Coronary artery (tissue), 2 donors: ENCODE measurements around the gene RGMB.

Experiments used
- DNase-seq: peaks from one replicate; pipeline ENCODE4 v3.0.0-alpha.2; 2017; ENCODE audit warnings: low spot score
- H3K27ac ChIP-seq, 2 donors: fragments of 200-600 bp; sonication (generic); one replicate each; pipeline ENCODE4 v1.5.1; 2016 to 2019
- H3K4me3 ChIP-seq: fragments of 200-600 bp; sonication (generic); 2 replicates; pipeline ENCODE4 v1.5.1; 2016; ENCODE audit warnings: mild to moderate bottlenecking, moderate library complexity
- TF ChIP-seq, protein P1 (sequence below): fragments of 200-600 bp; sonication (generic); IDR thresholded peaks from one replicate; pipeline ENCODE4 v1.5.1; 2019; ENCODE audit warnings: antibody characterized with exemption

RGMB gene

DNA sequence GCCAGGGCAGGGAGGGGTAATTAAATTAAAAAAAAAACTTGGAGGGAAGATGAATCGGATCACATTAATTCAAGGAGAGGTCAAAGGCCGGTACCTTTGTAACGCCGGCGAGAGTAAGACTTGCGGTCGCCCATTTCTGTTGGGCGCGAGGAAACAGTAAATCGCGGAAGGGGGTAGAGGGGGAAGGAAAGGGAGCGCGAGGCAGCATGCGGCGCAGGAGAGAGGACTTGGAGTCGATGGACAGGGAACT lies 324 bp upstream of the RGMB start:
- DNase-seq, result no peak
- H3K27ac ChIP-seq, result peak overlapping the region; percentile 92 to 95
- TF ChIP-seq, protein P1, sequence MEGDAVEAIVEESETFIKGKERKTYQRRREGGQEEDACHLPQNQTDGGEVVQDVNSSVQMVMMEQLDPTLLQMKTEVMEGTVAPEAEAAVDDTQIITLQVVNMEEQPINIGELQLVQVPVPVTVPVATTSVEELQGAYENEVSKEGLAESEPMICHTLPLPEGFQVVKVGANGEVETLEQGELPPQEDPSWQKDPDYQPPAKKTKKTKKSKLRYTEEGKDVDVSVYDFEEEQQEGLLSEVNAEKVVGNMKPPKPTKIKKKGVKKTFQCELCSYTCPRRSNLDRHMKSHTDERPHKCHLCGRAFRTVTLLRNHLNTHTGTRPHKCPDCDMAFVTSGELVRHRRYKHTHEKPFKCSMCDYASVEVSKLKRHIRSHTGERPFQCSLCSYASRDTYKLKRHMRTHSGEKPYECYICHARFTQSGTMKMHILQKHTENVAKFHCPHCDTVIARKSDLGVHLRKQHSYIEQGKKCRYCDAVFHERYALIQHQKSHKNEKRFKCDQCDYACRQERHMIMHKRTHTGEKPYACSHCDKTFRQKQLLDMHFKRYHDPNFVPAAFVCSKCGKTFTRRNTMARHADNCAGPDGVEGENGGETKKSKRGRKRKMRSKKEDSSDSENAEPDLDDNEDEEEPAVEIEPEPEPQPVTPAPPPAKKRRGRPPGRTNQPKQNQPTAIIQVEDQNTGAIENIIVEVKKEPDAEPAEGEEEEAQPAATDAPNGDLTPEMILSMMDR, result no peak
- peak overlapping the region; percentile 80 for H3K4me3 ChIP-seq

DNA sequence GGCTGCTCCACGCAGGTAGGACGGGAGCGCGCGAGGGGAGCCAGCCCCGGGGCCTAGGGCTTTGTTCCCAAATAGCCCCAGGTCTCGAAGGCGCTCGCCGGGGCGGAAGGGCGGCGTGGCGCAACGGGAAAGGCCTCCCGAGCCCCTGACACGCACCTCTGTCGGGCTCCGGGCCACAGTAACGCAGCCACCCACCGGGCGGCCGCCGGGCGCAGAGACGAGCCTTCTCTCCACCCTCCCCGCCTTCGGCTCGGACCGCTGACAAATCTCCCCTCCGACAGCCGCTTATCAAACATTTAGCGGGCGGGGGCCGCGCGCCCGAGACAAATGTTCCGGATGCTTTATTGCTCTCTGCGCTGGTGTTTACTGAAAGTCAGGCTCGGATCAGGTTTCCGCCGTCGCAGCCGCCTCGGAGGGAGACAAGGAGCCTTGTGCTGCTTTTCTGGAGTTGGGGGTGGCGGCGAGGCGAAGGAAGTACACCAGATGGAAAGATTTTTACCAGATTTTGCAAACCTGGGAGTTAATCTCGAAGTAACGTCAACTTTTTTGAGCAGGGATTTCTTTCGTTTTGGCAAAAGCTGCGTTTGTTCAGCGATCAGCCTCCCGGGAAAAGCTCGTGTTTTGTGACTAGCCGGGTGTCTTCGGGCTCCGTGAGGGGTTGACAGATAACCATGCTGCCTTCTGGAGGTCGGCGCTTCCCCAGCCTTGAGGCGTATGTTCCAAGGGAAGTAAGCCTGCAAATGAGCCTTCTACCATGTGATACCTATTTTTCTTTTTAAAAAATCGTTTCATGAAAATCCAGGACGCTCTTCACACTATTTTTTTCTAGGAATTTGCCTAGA lies 950 bp downstream of the RGMB start:
- TF ChIP-seq, protein P1, result no peak
- H3K4me3 ChIP-seq, result peak overlapping the region; percentile 80
- H3K27ac ChIP-seq, result peak overlapping the region; percentile 92 to 95
- peak; percentile 79 for DNase-seq

- TF ChIP-seq, protein P1, result no peak
- DNase-seq, result no peak
- H3K27ac ChIP-seq, result no peak overlapping the region
- peak overlapping the region; percentile 80 for H3K4me3 ChIP-seq
Measured at GRCh38 chr5:98775246-98776065, 2.0 kb downstream of the RGMB start.

- peak overlapping the region; percentile 80 for H3K4me3 ChIP-seq
- no peak overlapping the region for H3K27ac ChIP-seq
- DNase-seq, result no peak
- TF ChIP-seq, protein P1, result no peak
Measured at GRCh38 chr5:98776066-98776705, 2.7 kb downstream of the RGMB start.

GRCh38 chr5:98777295-98777694 lies 3.8 kb downstream of the RGMB start:
- H3K27ac ChIP-seq, result no peak overlapping the region
- H3K4me3 ChIP-seq, result no peak overlapping the region
- TF ChIP-seq, protein P1, result no peak
- no peak for DNase-seq

DNA sequence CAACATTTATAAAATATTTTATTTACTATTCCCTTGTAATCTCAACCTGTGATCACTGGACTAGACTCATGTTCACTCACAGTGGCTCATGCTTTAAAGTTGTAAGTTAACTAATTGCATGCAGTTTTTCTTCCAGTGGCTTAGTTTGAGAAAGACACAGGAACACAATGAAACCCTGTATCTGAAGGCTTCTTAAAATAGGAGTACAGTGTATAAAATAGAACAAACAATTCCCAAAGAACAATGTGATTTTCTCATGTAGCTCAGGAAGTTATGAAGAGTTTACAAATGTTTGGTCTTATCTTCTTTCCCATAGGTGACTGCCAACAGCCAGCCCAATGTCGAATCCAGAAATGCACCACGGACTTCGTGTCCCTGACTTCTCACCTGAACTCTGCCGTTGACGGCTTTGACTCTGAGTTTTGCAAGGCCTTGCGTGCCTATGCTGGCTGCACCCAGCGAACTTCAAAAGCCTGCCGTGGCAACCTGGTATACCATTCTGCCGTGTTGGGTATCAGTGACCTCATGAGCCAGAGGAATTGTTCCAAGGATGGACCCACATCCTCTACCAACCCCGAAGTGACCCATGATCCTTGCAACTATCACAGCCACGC lies 5.9 kb downstream of the RGMB start:
- Histone ChIP-seq H3K27ac (no peak overlapping the region), H3K4me3 (no peak overlapping the region)
- TF ChIP-seq, protein P1, result no peak
- DNase-seq, result no peak
